Glomerular visceral epithelial cell (primary cell): Measurements from ENCODE around the gene POLN.

Experiments
- DNase-seq: peaks from one replicate; pipeline ENCODE4 v3.0.0-alpha.2; 2016; ENCODE audit errors: extremely low spot score

POLN gene

GRCh38 chr4:2263926-2264321 is 22.0 kb upstream of the POLN start:
- no peak for DNase-seq

- DNase-seq = no peak
Measured at GRCh38 chr4:2262944-2263250, 21.0 kb upstream of the POLN start.

- DNase-seq = peak; percentile 100
Measured at GRCh38 chr4:2262145-2262943, 20.4 kb upstream of the POLN start.

- DNase-seq = no peak
Measured at GRCh38 chr4:2261853-2262144, 19.9 kb upstream of the POLN start, which contains the start of gene MXD4. Gene MXD4, minus strand, starts transcription at chr4:2262109. Its CDS starts 129 bp downstream, at chr4:2261980.

GRCh38 chr4:2261110-2261852 is 19.4 kb upstream of the POLN start:
- peak; percentile 55 for DNase-seq

GRCh38 chr4:2260344-2261109 is 18.6 kb upstream of the POLN start:
- no peak for DNase-seq

GRCh38 chr4:2259541-2260343 is 17.8 kb upstream of the POLN start:
- DNase-seq = no peak

GRCh38 chr4:2259036-2259540 is 17.2 kb upstream of the POLN start:
- DNase-seq = no peak

- DNase-seq = no peak
Measured at GRCh38 chr4:2258091-2259035, 16.4 kb upstream of the POLN start.

GRCh38 chr4:2257361-2258081 is 15.6 kb upstream of the POLN start:
- no peak for DNase-seq

- DNase-seq = no peak
Measured at GRCh38 chr4:2256781-2257191, 14.9 kb upstream of the POLN start.

GRCh38 chr4:2256156-2256731 is 14.3 kb upstream of the POLN start:
- DNase-seq = no peak

GRCh38 chr4:2255501-2256155 is 13.7 kb upstream of the POLN start:
- no peak for DNase-seq

- DNase-seq = no peak
Measured at GRCh38 chr4:2254665-2255500, 13.0 kb upstream of the POLN start.

GRCh38 chr4:2253160-2254084 is 11.5 kb upstream of the POLN start:
- no peak for DNase-seq

- no peak for DNase-seq
Measured at GRCh38 chr4:2252530-2253091, 10.7 kb upstream of the POLN start.
